Activated CD4-positive, CD25-positive, alpha-beta regulatory T cell (primary cell): Measurements from ENCODE around the gene ZNF417.
"Not testable (repeated sequence)": the region's sequence is repeated elsewhere in the genome, so short reads cannot be mapped to it uniquely, and the experiment has no call there.

ENCODE experiments used
- DNase-seq, 4 experiments: peaks; one replicate each; lab custom pipeline; 2025; lab: John Stamatoyannopoulos, UW

The ZNF417 gene

GRCh38 chr19:57916168-57916995 lies at the start of gene ZNF417:
TSS of gene ZNF417 (minus strand) at chr19:57916592. CDS start at chr19:57916411, 181 bp downstream.
- peak; percentile 51 to 69 (median 63) for DNase-seq

- no peak for DNase-seq
Observed at GRCh38 chr19:57964761-57965160, 48.4 kb upstream of the ZNF417 start.

- no peak for DNase-seq
Observed at GRCh38 chr19:57961785-57962184, 45.4 kb upstream of the ZNF417 start.

GRCh38 chr19:57954996-57955395 lies 38.6 kb upstream of the ZNF417 start:
- no peak for DNase-seq

GRCh38 chr19:57949702-57950101 lies 33.3 kb upstream of the ZNF417 start:
- DNase-seq, result no peak

- no peak for DNase-seq
Observed at GRCh38 chr19:57949296-57949695, 32.9 kb upstream of the ZNF417 start.

GRCh38 chr19:57947419-57948134 lies 31.2 kb upstream of the ZNF417 start, which contains the start of gene ZNF256:
TSS of gene ZNF256 (minus strand) at chr19:57947706. CDS start at chr19:57947474, 232 bp downstream.
- peak; percentile 71 to 90 (median 80) for DNase-seq

GRCh38 chr19:57947088-57947418 lies 30.7 kb upstream of the ZNF417 start:
- DNase-seq, result no peak

- DNase-seq, result no peak
Observed at GRCh38 chr19:57946316-57946715, 29.9 kb upstream of the ZNF417 start.

GRCh38 chr19:57941593-57941992 lies 25.2 kb upstream of the ZNF417 start:
- no peak for DNase-seq

GRCh38 chr19:57935731-57936130 lies 19.3 kb upstream of the ZNF417 start:
- no peak for DNase-seq

- DNase-seq, result no peak
Observed at GRCh38 chr19:57934820-57935665, 18.7 kb upstream of the ZNF417 start, which contains the start of gene ZNF418. TSS of gene ZNF418 (minus strand) at chr19:57935402. CDS start at chr19:57933822, 1,580 bp downstream.

GRCh38 chr19:57927587-57927986 lies 11.2 kb upstream of the ZNF417 start:
- no peak for DNase-seq

- no peak for DNase-seq
Observed at GRCh38 chr19:57914531-57914930, 1.9 kb downstream of the ZNF417 start.

- DNase-seq, result no peak
Observed at GRCh38 chr19:57907394-57907793, 9.0 kb downstream of the ZNF417 start.

- no peak for DNase-seq
Observed at GRCh38 chr19:57905258-57905657, 11.1 kb downstream of the ZNF417 start.

- DNase-seq, result no peak
Observed at GRCh38 chr19:57903618-57904184, 12.7 kb downstream of the ZNF417 start.

- DNase-seq, result no peak
Observed at GRCh38 chr19:57900311-57900710, 16.1 kb downstream of the ZNF417 start.

GRCh38 chr19:57890706-57891105 lies 25.7 kb downstream of the ZNF417 start:
- not testable (repeated sequence) for DNase-seq

- peak; percentile 40 to 68 (median 58) for DNase-seq
Observed at GRCh38 chr19:57888560-57889231, 27.7 kb downstream of the ZNF417 start, which contains the start of gene ZNF814. TSS of gene ZNF814 (minus strand) at chr19:57889037. CDS start at chr19:57888802, 235 bp downstream.

GRCh38 chr19:57888107-57888559 lies 28.3 kb downstream of the ZNF417 start:
- DNase-seq, result no peak
